ENCODE measurements around the gene DNAL1. TPM values are rescaled to one million over a fixed set of nuclear protein-coding genes. Genes with fewer than 3 reads are reported as not detected.

Gene DNAL1
- total RNA-seq, 1 experiment from 2014 or later: 25.5 TPM

- peaks cover 23% of the 10 kb centered on the region for H3K79me2 ChIP-seq (ENCODE audit: low read depth)
- POLR2A ChIA-PET (ENCODE audit: unreplicated experiment): no interaction called here
- CTCF ChIA-PET: no interaction called here
- TF ChIP-seq CTCF (conservative IDR thresholded peaks at IDR 0.05) (no peak), EZH2 (IDR thresholded peaks at IDR 0.05; ENCODE audit: low read depth) (no peak)
- no peak overlapping the region for H3K4me2 ChIP-seq
- intact Hi-C loops (cut with micrococcal nuclease; ENCODE audit: unreplicated experiment): loop anchor here (10.0 kb wide), 1 partner anchor 1203 kb away; no protein-coding TSS in a partner anchor
- no peak for DNase-seq
- BruUV-seq (replicated peaks): no TSS peak
- no peak overlapping the region for H3K4me3 ChIP-seq
- H3K36me3 ChIP-seq (ENCODE audit: low read depth): peaks cover 31% of the 10 kb centered on the region
- H3K27me3 ChIP-seq (ENCODE audit: insufficient read depth, low read depth): no peaks in the 10 kb centered on the region
- H3K4me1 ChIP-seq (replicated peaks; ENCODE audit: insufficient read depth): peaks cover 19% of the 10 kb centered on the region
- H3F3A ChIP-seq (ENCODE audit: insufficient read depth, low read depth): peaks cover 57% of the 10 kb centered on the region
- H2AFZ ChIP-seq: no peak overlapping the region
- H3K9me3 ChIP-seq (ENCODE audit: insufficient read depth, low read depth): no peaks in the 10 kb centered on the region
- no peaks in the 10 kb centered on the region for H3K9me2 ChIP-seq (ENCODE audit: insufficient read depth)
- no peaks in the 10 kb centered on the region; the same call in none of the 2 replicates for H4K20me1 ChIP-seq (ENCODE audit: insufficient read depth)
- H3K27ac ChIP-seq: no peak overlapping the region
Observed at GRCh38 chr14:73717711-73718417, 73.1 kb downstream of the DNAL1 start.

GRCh38 chr14:73718418-73719251 is 73.8 kb downstream of the DNAL1 start:
- CTCF ChIA-PET: no interaction called here

More at GRCh38 chr14:73718418-73719251, 73.8 kb downstream of the DNAL1 start:
- Histone ChIP-seq H4K20me1 (ENCODE audit: insufficient read depth) (no peaks in the 10 kb centered on the region; the same call in none of the 2 replicates), H3K27me3 (ENCODE audit: insufficient read depth, low read depth) (no peaks in the 10 kb centered on the region), H3K4me3 (no peak overlapping the region), H2AFZ (no peak overlapping the region), H3K9me2 (ENCODE audit: insufficient read depth) (no peaks in the 10 kb centered on the region), H3K36me3 (ENCODE audit: low read depth) (peaks cover 31% of the 10 kb centered on the region), H3K4me1 (replicated peaks; ENCODE audit: insufficient read depth) (peaks cover 20% of the 10 kb centered on the region), H3K4me2 (no peak overlapping the region), H3K79me2 (ENCODE audit: low read depth) (peaks cover 18% of the 10 kb centered on the region; the same call in 1 of the 2 replicates), H3F3A (ENCODE audit: insufficient read depth, low read depth) (peaks cover 65% of the 10 kb centered on the region), H3K27ac (no peak overlapping the region), H3K9me3 (ENCODE audit: insufficient read depth, low read depth) (no peaks in the 10 kb centered on the region)
- no peak for DNase-seq
- no TSS peak for BruUV-seq (replicated peaks)
- intact Hi-C loops (cut with micrococcal nuclease; ENCODE audit: unreplicated experiment): loop anchor here (10.0 kb wide), 1 partner anchor 1204 kb away; no protein-coding TSS in a partner anchor
- POLR2A ChIA-PET (ENCODE audit: unreplicated experiment): no interaction called here
- no peak for TF ChIP-seq EZH2 (IDR thresholded peaks at IDR 0.05; ENCODE audit: low read depth)
- TF ChIP-seq CTCF (conservative IDR thresholded peaks at IDR 0.05): no peak

Data from PC-9 (cell line).